ENCODE results near the gene MAST4.

The MAST4 gene

GRCh38 chr5:66830636-66831035 is 234.4 kb downstream of the MAST4 start:
- peak; percentile 24 for DNase-seq
- no peak overlapping the region for H3K9ac ChIP-seq (ENCODE audit: low read length)
- H3K9me3 ChIP-seq (replicated peaks; ENCODE audit: insufficient read depth, low read length), result no peaks in the 10 kb centered on the region
- no peaks in the 10 kb centered on the region for H3K79me2 ChIP-seq (ENCODE audit: low read length)
- H3K4me3 ChIP-seq (ENCODE audit: low read length), result no peak overlapping the region
- peak overlapping the region; percentile 7; the same call in 1 of the 2 replicates for H3K4me2 ChIP-seq (ENCODE audit: low read depth, low read length)
- peaks cover 16% of the 10 kb centered on the region for H3K4me1 ChIP-seq (ENCODE audit: low read length)
- H3F3A ChIP-seq (ENCODE audit: insufficient read depth, low read length), result 0 out of 2 replicates have a peak, but pooled peaks cover 6% of the 10 kb centered on the region
- no peak overlapping the region for H2AFZ ChIP-seq (ENCODE audit: low read length)
- no peak overlapping the region for H3K27ac ChIP-seq (ENCODE audit: low read length)
- 0 out of 2 replicates have a peak, but pooled peaks have one; percentile 22 for TF ChIP-seq CTCF (IDR thresholded peaks at IDR 0.05; ENCODE audit: low read length)
- no peak for TF ChIP-seq EZH2phosphoT487 (IDR thresholded peaks at IDR 0.05; ENCODE audit: low read length)
- H3K36me3 ChIP-seq (replicated peaks; ENCODE audit: insufficient read depth, low read length), result no peaks in the 10 kb centered on the region
- peaks cover 15% of the 10 kb centered on the region; the same call in 1 of the 2 replicates for H3K27me3 ChIP-seq (replicated peaks; ENCODE audit: insufficient read depth, low read length)
- H4K20me1 ChIP-seq (ENCODE audit: insufficient read depth, low read length), result no peaks in the 10 kb centered on the region
- no peaks in the 10 kb centered on the region for H3K9me2 ChIP-seq (replicated peaks; ENCODE audit: insufficient read depth, low read length)

GRCh38 chr5:66839636-66840185 is 243.5 kb downstream of the MAST4 start:
- no peak overlapping the region for H3K4me3 ChIP-seq (ENCODE audit: low read length)
- H3K9me2 ChIP-seq (replicated peaks; ENCODE audit: insufficient read depth, low read length), result no peaks in the 10 kb centered on the region
- H3K9me3 ChIP-seq (replicated peaks; ENCODE audit: insufficient read depth, low read length), result no peaks in the 10 kb centered on the region
- no peaks in the 10 kb centered on the region for H3K27me3 ChIP-seq (replicated peaks; ENCODE audit: insufficient read depth, low read length)
- DNase-seq, result no peak
- TF ChIP-seq EZH2 (optimal IDR thresholded peaks at IDR 0.05; ENCODE audit: low read depth, low read length) (no peak), EZH2phosphoT487 (IDR thresholded peaks at IDR 0.05; ENCODE audit: low read length) (no peak), CTCF (IDR thresholded peaks at IDR 0.05; ENCODE audit: low read length) (no peak)
- no peaks in the 10 kb centered on the region for H4K20me1 ChIP-seq (ENCODE audit: insufficient read depth, low read length)
- H3F3A ChIP-seq (ENCODE audit: insufficient read depth, low read length), result peaks cover 4% of the 10 kb centered on the region; the same call in 1 of the 2 replicates
- H3K9ac ChIP-seq (ENCODE audit: low read length), result no peak overlapping the region
- H3K27ac ChIP-seq (ENCODE audit: low read length), result no peak overlapping the region
- no peaks in the 10 kb centered on the region for H3K79me2 ChIP-seq (ENCODE audit: low read length)
- no peak overlapping the region for H3K4me2 ChIP-seq (ENCODE audit: low read depth, low read length)
- H2AFZ ChIP-seq (ENCODE audit: low read length), result no peak overlapping the region
- H3K36me3 ChIP-seq (replicated peaks; ENCODE audit: insufficient read depth, low read length), result no peaks in the 10 kb centered on the region
- H3K4me1 ChIP-seq (ENCODE audit: low read length), result peaks cover 11% of the 10 kb centered on the region

GRCh38 chr5:66840511-66841013 is 244.4 kb downstream of the MAST4 start:
- no peak overlapping the region for H3K4me2 ChIP-seq (ENCODE audit: low read depth, low read length)
- peak; percentile 67 for DNase-seq
- H3K27me3 ChIP-seq (replicated peaks; ENCODE audit: insufficient read depth, low read length), result no peaks in the 10 kb centered on the region
- peaks cover 4% of the 10 kb centered on the region; the same call in 1 of the 2 replicates for H3F3A ChIP-seq (ENCODE audit: insufficient read depth, low read length)
- H3K9me3 ChIP-seq (replicated peaks; ENCODE audit: insufficient read depth, low read length), result no peaks in the 10 kb centered on the region
- peaks cover 11% of the 10 kb centered on the region for H3K4me1 ChIP-seq (ENCODE audit: low read length)
- TF ChIP-seq CTCF (IDR thresholded peaks at IDR 0.05; ENCODE audit: low read length) (no peak), EZH2 (optimal IDR thresholded peaks at IDR 0.05; ENCODE audit: low read depth, low read length) (no peak), EZH2phosphoT487 (IDR thresholded peaks at IDR 0.05; ENCODE audit: low read length) (no peak)
- no peaks in the 10 kb centered on the region for H3K36me3 ChIP-seq (replicated peaks; ENCODE audit: insufficient read depth, low read length)
- no peak overlapping the region for H3K4me3 ChIP-seq (ENCODE audit: low read length)
- H3K9me2 ChIP-seq (replicated peaks; ENCODE audit: insufficient read depth, low read length), result no peaks in the 10 kb centered on the region
- no peak overlapping the region for H2AFZ ChIP-seq (ENCODE audit: low read length)
- no peak overlapping the region; the same call in 1 of the 2 replicates for H3K27ac ChIP-seq (ENCODE audit: low read length)
- no peaks in the 10 kb centered on the region for H4K20me1 ChIP-seq (ENCODE audit: insufficient read depth, low read length)
- no peak overlapping the region for H3K9ac ChIP-seq (ENCODE audit: low read length)
- no peaks in the 10 kb centered on the region for H3K79me2 ChIP-seq (ENCODE audit: low read length)

Measured in MM.1S (cell line).